ENCODE results near the gene TMEM178B.

TMEM178B gene

DNA sequence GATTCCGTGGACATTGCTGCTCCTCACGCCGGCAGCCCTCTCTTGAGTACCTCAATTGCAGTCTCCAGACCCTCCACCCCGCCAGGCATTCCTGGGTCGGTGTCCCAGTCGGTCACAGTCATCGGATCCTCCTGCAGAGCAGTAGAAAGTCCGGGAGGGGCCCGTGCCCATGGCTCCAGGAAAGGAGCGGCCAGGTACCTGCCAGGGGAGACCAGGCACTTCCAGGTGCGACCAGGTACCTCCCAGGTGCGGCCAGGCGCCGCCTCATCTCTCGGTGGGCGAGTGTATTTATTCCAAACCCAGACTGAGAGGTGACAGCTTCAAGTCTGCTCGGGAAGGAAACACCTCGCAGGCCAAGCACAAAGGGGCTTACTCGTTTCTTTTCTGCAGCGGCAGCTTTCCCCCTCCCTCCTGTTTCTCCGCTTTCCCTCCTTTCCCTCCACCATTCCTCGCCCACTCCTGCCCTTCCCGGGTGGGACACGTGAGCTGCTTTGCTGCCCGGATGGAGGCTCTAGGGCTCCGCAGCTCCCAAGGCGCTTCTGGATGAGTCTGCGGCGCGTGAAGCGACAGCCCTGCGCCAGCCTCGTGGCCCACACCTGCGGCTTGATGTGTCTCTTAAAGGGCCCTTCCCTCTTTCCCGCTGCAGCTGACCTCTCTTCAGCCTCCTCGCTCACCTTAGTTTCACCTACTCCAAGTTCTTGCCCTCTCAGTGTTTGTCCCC is 438.0 kb downstream of the TMEM178B start:
- in situ Hi-C loops (cut with HindIII; ENCODE audit: low sequenced_read_pairs): no loop called here
- H3K4me3 ChIP-seq (ENCODE audit: low read depth, low read length): no peak overlapping the region
- TF ChIP-seq, protein P1, sequence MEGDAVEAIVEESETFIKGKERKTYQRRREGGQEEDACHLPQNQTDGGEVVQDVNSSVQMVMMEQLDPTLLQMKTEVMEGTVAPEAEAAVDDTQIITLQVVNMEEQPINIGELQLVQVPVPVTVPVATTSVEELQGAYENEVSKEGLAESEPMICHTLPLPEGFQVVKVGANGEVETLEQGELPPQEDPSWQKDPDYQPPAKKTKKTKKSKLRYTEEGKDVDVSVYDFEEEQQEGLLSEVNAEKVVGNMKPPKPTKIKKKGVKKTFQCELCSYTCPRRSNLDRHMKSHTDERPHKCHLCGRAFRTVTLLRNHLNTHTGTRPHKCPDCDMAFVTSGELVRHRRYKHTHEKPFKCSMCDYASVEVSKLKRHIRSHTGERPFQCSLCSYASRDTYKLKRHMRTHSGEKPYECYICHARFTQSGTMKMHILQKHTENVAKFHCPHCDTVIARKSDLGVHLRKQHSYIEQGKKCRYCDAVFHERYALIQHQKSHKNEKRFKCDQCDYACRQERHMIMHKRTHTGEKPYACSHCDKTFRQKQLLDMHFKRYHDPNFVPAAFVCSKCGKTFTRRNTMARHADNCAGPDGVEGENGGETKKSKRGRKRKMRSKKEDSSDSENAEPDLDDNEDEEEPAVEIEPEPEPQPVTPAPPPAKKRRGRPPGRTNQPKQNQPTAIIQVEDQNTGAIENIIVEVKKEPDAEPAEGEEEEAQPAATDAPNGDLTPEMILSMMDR (IDR thresholded peaks at IDR 0.05; ENCODE audit: low read depth, low read length, missing control alignments): no peak
- no peak for DNase-seq (ENCODE audit: low read depth)

DNA sequence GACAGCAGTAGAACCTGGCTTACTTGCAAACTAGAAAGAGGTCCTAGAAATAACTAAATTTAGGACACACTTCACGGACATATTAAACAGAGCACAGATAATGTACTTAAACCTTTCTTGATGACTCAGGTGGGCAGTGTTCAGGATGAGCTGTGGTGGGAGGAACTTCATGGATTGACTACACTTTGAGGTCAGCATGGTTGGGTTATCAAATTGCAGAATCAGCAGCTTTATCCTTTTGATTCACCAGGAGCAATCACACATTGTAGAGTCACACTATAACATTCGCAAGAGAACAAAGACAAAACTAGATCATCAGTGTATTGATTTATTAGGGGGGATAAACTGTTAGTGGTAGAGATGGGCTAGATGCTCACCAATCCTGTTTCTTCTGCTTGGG is 438.7 kb downstream of the TMEM178B start:
- TF ChIP-seq, protein P1 (IDR thresholded peaks at IDR 0.05; ENCODE audit: low read depth, low read length, missing control alignments): no peak
- in situ Hi-C loops (cut with HindIII; ENCODE audit: low sequenced_read_pairs): no loop called here
- H3K4me3 ChIP-seq (ENCODE audit: low read depth, low read length): no peak overlapping the region
- DNase-seq (ENCODE audit: low read depth): no peak

DNA sequence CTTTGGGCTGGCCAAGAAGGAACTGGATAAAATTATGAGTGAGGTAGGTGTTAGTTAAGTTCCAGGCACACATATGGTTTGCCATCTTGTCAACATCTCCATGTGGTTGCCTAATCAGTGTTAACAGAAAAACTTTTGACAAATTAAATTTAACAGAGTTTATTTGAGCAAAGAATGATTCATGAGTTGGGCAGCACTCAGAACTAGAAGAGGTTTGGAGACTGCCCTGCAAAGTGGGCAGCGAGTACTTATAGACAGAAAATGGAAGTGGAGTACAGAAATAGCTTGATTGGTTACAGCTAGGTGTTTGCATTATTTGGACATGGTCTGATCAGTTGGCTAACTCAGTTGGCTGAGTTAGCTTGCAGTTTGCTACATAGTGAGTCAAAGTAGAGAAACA is 439.9 kb downstream of the TMEM178B start:
- in situ Hi-C loops (cut with HindIII; ENCODE audit: low sequenced_read_pairs): no loop called here
- DNase-seq (ENCODE audit: low read depth): no peak
- TF ChIP-seq, protein P1 (IDR thresholded peaks at IDR 0.05; ENCODE audit: low read depth, low read length, missing control alignments): no peak

DNA sequence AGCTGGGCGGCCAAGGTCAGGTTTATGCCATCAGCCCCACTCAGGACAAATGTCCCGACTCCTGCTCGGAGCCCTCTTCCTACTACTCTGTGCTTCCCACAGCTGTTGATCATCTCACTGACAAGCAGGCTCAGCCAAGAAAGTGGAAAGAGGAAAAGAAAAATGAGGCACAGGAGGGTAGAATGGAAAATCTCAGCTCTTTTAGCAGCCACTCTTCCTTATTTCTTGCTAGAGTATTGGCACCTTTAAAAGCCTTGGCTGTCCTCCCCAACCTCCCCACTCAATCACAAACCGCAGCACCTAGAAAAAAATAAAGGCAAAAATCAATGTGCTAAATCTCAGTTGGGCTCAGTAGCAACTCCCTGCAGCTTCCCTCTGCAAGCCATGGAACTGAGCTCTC is 442.1 kb downstream of the TMEM178B start:
- no peak overlapping the region for H3K4me3 ChIP-seq (ENCODE audit: low read depth, low read length)
- DNase-seq (ENCODE audit: low read depth): no peak
- in situ Hi-C loops (cut with HindIII; ENCODE audit: low sequenced_read_pairs): no loop called here
- TF ChIP-seq, protein P1 (IDR thresholded peaks at IDR 0.05; ENCODE audit: low read depth, low read length, missing control alignments): no peak

More for the DNA sequence above, 439.9 kb downstream of the TMEM178B start:
- H3K4me3 ChIP-seq (ENCODE audit: low read depth, low read length): no peak overlapping the region

DNA sequence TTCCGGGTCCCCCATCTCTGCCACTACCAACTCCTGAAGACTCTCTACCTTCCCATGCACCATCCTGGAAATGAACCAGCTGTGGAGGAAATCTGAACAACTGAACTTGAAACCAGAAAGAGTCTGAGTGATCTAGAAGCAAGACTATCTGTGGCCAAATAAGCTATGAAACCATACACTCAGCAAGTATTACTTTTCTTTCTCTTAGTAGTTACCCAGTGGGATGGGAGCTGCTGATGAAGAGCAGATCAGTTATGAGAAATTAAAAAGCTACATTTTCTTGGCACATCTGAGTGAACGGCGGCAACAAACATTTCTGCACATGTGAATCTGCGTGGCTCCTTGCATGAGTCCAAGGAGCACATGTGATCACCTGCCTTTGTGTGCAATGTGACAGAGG is 445.8 kb downstream of the TMEM178B start:
- in situ Hi-C loops (cut with HindIII; ENCODE audit: low sequenced_read_pairs): no loop called here
- TF ChIP-seq, protein P1 (IDR thresholded peaks at IDR 0.05; ENCODE audit: low read depth, low read length, missing control alignments): no peak
- DNase-seq (ENCODE audit: low read depth): no peak
- no peak overlapping the region for H3K4me3 ChIP-seq (ENCODE audit: low read depth, low read length)

DNA sequence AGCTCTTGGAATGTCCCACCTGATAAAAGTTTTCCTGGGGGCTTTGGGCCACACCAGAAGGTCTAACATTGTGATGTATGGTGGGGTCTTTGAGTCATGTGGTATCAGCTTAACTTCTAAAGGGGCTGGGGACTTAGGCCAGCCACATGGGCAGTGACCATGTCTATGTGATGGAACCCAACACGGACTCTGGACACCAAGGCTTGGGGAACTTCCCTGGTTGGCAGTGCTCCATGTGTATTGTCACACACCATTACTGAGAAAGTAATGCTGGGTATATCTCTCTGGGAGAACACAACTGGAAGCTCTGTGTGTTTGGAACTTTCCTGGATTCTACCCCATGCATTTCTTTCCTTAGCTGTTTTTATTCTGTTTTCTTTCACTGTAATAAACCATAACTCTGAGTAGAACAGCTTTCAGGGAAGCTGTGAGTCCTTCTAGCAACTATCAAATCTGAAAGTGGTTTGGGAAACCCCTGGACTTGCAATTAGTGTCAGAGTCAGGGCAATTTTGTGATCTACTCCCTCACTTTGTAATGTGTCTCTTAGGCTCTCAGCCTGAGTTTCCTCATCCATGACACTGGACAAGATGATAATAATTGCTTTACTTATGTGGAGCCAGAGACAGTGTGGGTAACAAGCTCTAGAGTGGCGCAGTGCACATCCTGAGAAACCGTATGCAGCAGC is 448.9 kb downstream of the TMEM178B start:
- no peak for DNase-seq (ENCODE audit: low read depth)
- TF ChIP-seq, protein P1 (IDR thresholded peaks at IDR 0.05; ENCODE audit: low read depth, low read length, missing control alignments): no peak
- in situ Hi-C loops (cut with HindIII; ENCODE audit: low sequenced_read_pairs): no loop called here
- no peak overlapping the region for H3K4me3 ChIP-seq (ENCODE audit: low read depth, low read length)
